ENCODE measurements around the gene TMEM158.
A peak's percentile ranks its signal among the peaks of the same experiment; 100 is the strongest.

The TMEM158 gene

GRCh38 chr3:45182915-45183871, 42.9 kb downstream of the TMEM158 start:
- in situ Hi-C loops (cut with HindIII; ENCODE audit: low pct_ligation_motif_present, low pct_unique_long_range_greater_than_20kb, low sequenced_read_pairs), result no loop called here
- DNase-seq, result peak; percentile 34

GRCh38 chr3:45181496-45181895, 44.6 kb downstream of the TMEM158 start:
- in situ Hi-C loops (cut with HindIII; ENCODE audit: low pct_ligation_motif_present, low pct_unique_long_range_greater_than_20kb, low sequenced_read_pairs), result no loop called here
- no peak for DNase-seq

GRCh38 chr3:45180899-45181298, 45.2 kb downstream of the TMEM158 start:
- in situ Hi-C loops (cut with HindIII; ENCODE audit: low pct_ligation_motif_present, low pct_unique_long_range_greater_than_20kb, low sequenced_read_pairs), result no loop called here

GRCh38 chr3:45180051-45180450, 46.0 kb downstream of the TMEM158 start:
- peak; percentile 75 for DNase-seq
- in situ Hi-C loops (cut with HindIII; ENCODE audit: low pct_ligation_motif_present, low pct_unique_long_range_greater_than_20kb, low sequenced_read_pairs), result no loop called here

More at GRCh38 chr3:45180899-45181298, 45.2 kb downstream of the TMEM158 start:
- no peak for DNase-seq

GRCh38 chr3:45179163-45179562, 46.9 kb downstream of the TMEM158 start:
- in situ Hi-C loops (cut with HindIII; ENCODE audit: low pct_ligation_motif_present, low pct_unique_long_range_greater_than_20kb, low sequenced_read_pairs), result no loop called here
- no peak for DNase-seq

GRCh38 chr3:45178183-45179023, 47.7 kb downstream of the TMEM158 start:
- peak; percentile 52 for DNase-seq
- in situ Hi-C loops (cut with HindIII; ENCODE audit: low pct_ligation_motif_present, low pct_unique_long_range_greater_than_20kb, low sequenced_read_pairs), result no loop called here

GRCh38 chr3:45176912-45177311, 49.2 kb downstream of the TMEM158 start:
- in situ Hi-C loops (cut with HindIII; ENCODE audit: low pct_ligation_motif_present, low pct_unique_long_range_greater_than_20kb, low sequenced_read_pairs), result no loop called here
- DNase-seq, result no peak
